HG03159 (cell line): ENCODE measurements around the gene SPATA13.
"Not testable (repeated sequence)": the region's sequence is repeated elsewhere in the genome, so short reads cannot be mapped to it uniquely, and the experiment has no call there.

Experiments used
- ATAC-seq: cut with Tn5 transposase; IDR thresholded peaks from one replicate; pipeline ENCODE4 v1.9.1; 2021; ENCODE audit warnings: mild to moderate bottlenecking, moderate library complexity; ENCODE audit not compliant: unreplicated experiment

The SPATA13 gene

GRCh38 chr13:24304620-24305019 lies 144.1 kb downstream of the SPATA13 start:
- ATAC-seq: no peak

DNA sequence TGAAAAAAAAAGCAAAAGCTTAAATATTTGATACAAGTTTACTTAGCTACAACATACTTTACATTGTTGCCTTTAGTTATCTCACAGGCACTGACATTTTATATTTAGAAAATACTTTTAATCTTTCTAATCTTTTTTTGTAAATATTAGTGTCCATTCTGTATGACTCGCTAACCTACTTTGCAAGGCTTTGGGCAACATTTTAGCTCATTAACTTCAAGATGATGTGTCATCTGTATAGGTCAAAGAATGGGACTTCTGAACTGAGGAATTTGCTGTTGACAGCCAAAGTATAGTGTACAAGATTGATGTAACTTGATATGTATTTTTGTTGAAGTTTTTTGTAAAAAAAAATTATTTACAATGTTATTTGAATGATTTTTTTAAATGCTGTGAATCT lies 146.1 kb downstream of the SPATA13 start:
- ATAC-seq: no peak

- ATAC-seq: no peak
These were observed 146.9 kb downstream of the SPATA13 start for GRCh38 chr13:24307211-24308067.

DNA sequence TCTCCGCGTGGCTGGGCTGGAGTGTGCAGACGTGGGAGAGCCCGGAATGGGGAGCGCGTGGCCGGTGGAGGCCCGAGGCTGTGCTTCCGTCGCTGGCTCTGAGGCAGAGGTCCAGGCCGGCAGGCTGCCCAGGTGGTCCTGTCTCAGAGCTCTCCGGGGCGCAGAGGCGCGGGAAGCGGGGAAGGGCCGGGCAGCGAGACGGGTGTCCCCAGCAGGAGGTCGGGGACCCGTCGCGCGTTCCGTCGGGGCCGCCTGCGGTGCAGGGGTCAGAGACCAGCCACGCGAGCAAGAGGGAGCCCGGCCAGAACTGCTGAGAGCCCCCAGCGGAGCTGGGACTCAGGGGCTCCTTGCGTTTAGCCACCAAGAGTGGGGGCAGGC lies 147.5 kb downstream of the SPATA13 start:
- no peak for ATAC-seq

GRCh38 chr13:24308488-24309020 lies 148.0 kb downstream of the SPATA13 start:
- no peak for ATAC-seq

GRCh38 chr13:24309300-24309699 lies 148.8 kb downstream of the SPATA13 start, which contains the start of gene C1QTNF9:
TSS of gene C1QTNF9 (plus strand) at chr13:24309580. CDS start at chr13:24316004, 6,424 bp downstream.
- ATAC-seq: not testable (repeated sequence)

GRCh38 chr13:24313439-24313838 lies 152.9 kb downstream of the SPATA13 start:
- no peak for ATAC-seq

GRCh38 chr13:24317835-24318234 lies 157.3 kb downstream of the SPATA13 start:
- ATAC-seq: not testable (repeated sequence)

DNA sequence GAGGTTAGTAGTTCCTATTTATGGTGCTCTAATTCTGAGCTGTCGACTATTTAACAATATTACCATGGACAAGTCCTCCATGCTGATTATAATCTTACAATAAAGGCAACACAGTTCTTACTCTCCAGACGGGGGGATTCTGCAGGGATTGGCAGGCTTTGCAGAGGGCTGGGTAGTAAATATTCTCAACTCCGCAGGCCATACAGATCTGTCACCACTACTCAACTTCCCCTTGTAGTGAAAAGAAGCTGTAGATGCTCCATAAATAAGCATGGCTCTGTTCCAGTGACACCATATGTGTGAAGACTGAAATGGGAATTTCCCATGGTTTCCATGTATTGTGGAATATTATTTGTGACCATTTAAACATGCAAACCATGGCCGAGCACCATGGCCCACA lies 158.4 kb downstream of the SPATA13 start:
- not testable (repeated sequence) for ATAC-seq

- not testable (repeated sequence) for ATAC-seq
These were observed 159.1 kb downstream of the SPATA13 start for GRCh38 chr13:24319641-24320040.

DNA sequence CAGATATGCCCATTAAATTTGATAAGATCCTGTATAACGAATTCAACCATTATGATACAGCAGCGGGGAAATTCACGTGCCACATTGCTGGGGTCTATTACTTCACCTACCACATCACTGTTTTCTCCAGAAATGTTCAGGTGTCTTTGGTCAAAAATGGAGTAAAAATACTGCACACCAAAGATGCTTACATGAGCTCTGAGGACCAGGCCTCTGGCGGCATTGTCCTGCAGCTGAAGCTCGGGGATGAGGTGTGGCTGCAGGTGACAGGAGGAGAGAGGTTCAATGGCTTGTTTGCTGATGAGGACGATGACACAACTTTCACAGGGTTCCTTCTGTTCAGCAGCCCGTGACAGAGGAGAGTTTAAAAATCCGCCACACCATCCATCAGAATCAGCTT lies 160.9 kb downstream of the SPATA13 start:
- not testable (repeated sequence) for ATAC-seq

- not testable (repeated sequence) for ATAC-seq
These were observed 161.9 kb downstream of the SPATA13 start for GRCh38 chr13:24322470-24322869.

DNA sequence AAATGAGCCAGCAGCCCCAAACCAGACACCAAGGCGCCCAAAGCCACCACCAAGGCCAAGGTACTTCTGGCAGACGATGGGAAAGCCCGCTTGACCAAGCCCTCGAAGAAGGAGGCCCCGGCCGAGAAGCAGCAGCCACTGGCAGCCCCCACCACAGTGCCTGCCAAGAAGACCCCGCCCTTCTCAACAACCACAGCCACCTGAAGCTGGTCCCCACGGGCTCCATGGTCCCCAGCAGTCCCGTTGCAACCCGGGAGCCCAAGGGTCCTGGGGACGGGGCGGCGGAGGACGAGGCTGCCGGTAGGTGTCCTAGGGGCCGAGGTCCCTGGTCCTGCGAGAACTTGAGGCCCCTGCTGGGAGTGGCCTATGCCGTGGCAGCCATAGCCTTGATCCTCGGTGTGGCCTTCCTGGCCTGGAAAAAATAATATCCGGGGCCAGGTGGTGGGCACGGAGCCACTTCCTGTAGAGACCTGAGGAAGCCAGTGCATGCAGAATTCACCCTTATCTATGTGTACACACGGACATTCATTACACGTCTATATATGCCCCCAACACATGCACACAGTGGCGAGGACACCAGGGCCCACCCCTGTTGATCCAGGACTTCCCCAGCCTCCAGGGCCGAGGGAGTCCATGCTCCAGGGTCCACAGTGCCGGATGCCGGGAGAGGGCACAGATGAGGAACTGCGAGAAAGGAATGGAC lies 162.7 kb downstream of the SPATA13 start:
- no peak for ATAC-seq

DNA sequence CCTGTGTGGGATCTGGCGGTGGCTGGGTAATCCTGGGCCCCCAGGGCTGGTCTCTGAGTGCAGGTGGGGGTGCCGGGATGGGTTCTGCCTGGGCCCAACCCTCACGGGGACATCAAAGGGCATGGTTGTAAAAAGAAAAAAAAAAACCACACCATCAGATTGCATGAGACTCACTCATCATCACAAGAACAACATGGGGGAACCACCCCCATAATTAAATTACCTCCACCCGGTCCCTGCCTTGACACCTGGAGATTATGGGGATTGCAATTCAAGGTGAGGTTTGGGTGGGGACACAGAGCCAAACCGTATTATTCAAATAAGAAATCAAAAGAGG lies 163.2 kb downstream of the SPATA13 start:
- no peak for ATAC-seq

- not testable (repeated sequence) for ATAC-seq
These were observed 167.1 kb downstream of the SPATA13 start for GRCh38 chr13:24327598-24327997.

GRCh38 chr13:24328145-24328544 lies 167.6 kb downstream of the SPATA13 start:
- no peak for ATAC-seq

DNA sequence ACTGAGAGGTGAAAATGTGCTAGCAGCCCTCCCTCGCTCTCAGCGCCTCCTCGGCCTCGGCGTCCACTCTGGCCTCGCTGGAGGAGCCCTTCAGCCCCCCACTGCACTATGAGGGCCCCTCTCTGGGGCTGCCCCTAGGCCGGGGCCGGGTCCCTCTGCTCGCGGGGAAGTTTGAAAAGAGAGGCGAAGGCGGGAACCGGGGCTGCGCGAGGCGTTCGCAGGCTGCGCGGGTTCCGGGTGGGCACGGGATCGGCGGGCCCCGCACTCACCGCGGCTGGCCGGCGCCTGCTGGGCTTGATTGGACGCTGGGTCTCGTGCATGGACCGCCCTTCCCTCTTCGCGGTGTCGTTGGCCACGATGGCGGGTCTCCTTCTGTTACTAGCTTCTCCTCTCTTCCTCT lies 178.2 kb downstream of the SPATA13 start:
- no peak for ATAC-seq

DNA sequence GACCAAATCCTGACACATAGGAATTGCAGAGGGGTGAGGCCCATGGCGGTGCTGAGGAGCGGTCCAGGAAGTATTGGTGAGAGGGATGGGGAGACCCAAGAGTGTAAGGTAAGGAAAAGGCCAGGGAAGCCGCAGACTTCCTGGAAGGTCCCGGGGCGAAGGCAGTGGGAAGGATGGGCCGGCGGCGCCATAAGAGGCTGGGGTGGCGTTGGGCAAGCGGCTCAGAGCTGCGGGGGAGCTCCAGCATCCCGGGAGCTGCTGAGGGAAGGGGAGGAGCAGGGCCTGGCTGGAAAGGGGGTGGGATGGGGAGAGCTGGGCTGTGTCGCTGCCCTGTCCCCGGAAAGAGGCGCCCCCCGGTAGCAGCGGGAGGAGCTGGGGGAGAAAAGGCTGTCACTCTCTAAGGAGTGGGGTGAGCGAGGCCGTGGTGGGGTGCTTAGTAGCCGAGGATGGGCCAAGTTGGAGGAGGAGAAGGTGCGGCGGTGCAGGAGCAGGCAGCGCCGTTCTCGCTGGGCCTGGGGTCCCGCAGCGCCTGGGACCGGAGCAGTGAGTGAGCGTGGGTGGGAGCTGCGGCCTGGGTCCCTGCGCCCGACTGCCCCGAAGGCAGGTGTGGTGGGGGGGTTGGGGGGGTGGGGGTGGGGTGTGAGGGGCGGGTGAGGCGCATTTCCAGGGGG lies 179.6 kb downstream of the SPATA13 start:
- ATAC-seq: no peak

GRCh38 chr13:24340608-24340955 lies 180.1 kb downstream of the SPATA13 start:
- no peak for ATAC-seq

DNA sequence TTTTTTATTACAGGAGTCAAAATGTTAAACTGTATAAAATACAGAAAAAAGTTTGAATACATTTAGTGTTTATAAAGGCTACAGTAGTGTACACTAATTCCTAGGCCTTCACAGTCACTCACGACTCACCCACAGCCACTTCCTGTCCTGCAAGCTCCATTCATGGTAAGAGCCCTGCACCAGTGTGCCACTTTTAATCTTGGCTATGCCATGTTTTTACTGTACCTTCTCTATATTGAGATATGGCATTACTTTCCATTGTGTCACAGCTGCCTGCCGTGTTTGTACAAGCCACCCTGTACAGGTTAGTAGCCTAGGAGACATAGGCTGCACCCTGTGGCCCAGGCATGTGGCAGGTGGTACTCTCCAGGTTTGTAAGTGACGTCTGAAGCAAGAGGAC lies 180.9 kb downstream of the SPATA13 start:
- no peak for ATAC-seq

DNA sequence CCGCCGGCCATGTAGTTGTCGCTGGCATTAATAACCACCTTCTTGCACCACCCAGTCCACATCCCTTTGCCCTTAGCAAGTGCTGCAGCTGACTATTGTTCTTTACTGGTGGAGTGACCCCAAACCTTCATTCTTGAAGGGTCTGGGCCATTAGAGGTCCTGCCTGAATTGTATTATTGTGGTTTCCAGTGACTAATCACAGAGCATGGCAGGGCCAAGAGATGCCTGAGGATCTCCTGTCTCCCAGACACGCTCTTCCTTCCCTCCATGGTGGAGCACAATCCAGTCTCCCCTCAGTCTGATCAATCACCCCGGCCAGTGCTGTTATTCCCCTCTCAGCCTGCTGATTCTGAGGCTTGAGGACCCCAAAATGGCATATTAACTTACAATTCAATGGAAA lies 187.9 kb downstream of the SPATA13 start:
- ATAC-seq: no peak
